ENCODE results near the gene RHOB. TPM values are rescaled to one million over a fixed set of nuclear protein-coding genes. Genes with fewer than 3 reads are reported as not detected.

Gene RHOB
- total and polyA plus RNA-seq, 2 of the 13 experiments (the other 11 are each of a cell fraction or from before 2014, with no cell fraction given) = 192 to 268 TPM

- TF ChIP-seq EP300 (IDR thresholded peaks at IDR 0.05; ENCODE audit: low read depth in 2 of 2, low read length in 2 of 2) (peak in 1 of 2 experiments; percentile 55; a peak in 2 of 4 replicates), EP300 (CRISPR knock-in tag; IDR thresholded peaks at IDR 0.05; ENCODE audit: borderline replicate concordance) (no peak), ZNF20 (CRISPR knock-in tag; IDR thresholded peaks at IDR 0.05) (no peak), USF2 (IDR thresholded peaks at IDR 0.05; ENCODE audit: low read depth, low read length) (no peak), USF2 (CRISPR knock-in tag; IDR thresholded peaks at IDR 0.05; ENCODE audit: borderline replicate concordance) (no peak), GATAD1 (CRISPR knock-in tag; IDR thresholded peaks at IDR 0.05) (no peak), HIC2 (CRISPR knock-in tag; IDR thresholded peaks at IDR 0.05; ENCODE audit: low read depth) (peak; percentile 22; the same call in 1 of the 2 replicates), NFKB2 (CRISPR knock-in tag; IDR thresholded peaks at IDR 0.05; ENCODE audit: borderline replicate concordance) (no peak), MEIS2 (CRISPR knock-in tag; IDR thresholded peaks at IDR 0.05) (no peak), ZNF274 (CRISPR knock-in tag; IDR thresholded peaks at IDR 0.05) (no peak), ZNF441 (CRISPR knock-in tag; IDR thresholded peaks at IDR 0.05; ENCODE audit: borderline replicate concordance) (0 out of 2 replicates have a peak, but pooled peaks have one; percentile 16), ZFYVE20 (CRISPR knock-in tag; IDR thresholded peaks at IDR 0.05; ENCODE audit: borderline replicate concordance, low read depth) (no peak), ZNF589 (CRISPR knock-in tag; conservative IDR thresholded peaks at IDR 0.05) (no peak), ADNP (CRISPR knock-in tag; IDR thresholded peaks at IDR 0.05) (no peak), NCOR1 (IDR thresholded peaks at IDR 0.05; ENCODE audit: borderline replicate concordance, low read length) (no peak), ZSCAN12 (CRISPR knock-in tag; IDR thresholded peaks at IDR 0.05) (no peak), NR2F2 (IDR thresholded peaks at IDR 0.05; ENCODE audit: borderline replicate concordance, low read depth) (peak; percentile 75), RBAK (CRISPR knock-in tag; IDR thresholded peaks at IDR 0.05) (no peak), SAP130 (CRISPR knock-in tag; IDR thresholded peaks at IDR 0.05; ENCODE audit: low read depth) (peak; percentile 58; the same call in 1 of the 2 replicates), ZNF552 (CRISPR knock-in tag; IDR thresholded peaks at IDR 0.05; ENCODE audit: borderline replicate concordance) (no peak), TOPORS (CRISPR knock-in tag; IDR thresholded peaks at IDR 0.05) (no peak), ZNF569 (CRISPR knock-in tag; IDR thresholded peaks at IDR 0.05; ENCODE audit: borderline replicate concordance) (no peak), ZC3H4 (CRISPR knock-in tag; IDR thresholded peaks at IDR 0.05; ENCODE audit: borderline replicate concordance) (no peak), PPARG (CRISPR knock-in tag; conservative IDR thresholded peaks at IDR 0.05) (no peak), ZNF234 (CRISPR knock-in tag; conservative IDR thresholded peaks at IDR 0.05) (no peak), MAX (IDR thresholded peaks at IDR 0.05) (peak; percentile 8; the same call in 1 of the 2 replicates), NFE2 (CRISPR knock-in tag; IDR thresholded peaks at IDR 0.05) (no peak), NONO (IDR thresholded peaks at IDR 0.05) (no peak), NONO (CRISPR knock-in tag; conservative IDR thresholded peaks at IDR 0.05) (no peak), ZNF138 (CRISPR knock-in tag; IDR thresholded peaks at IDR 0.05; ENCODE audit: low read depth) (no peak)
Observed at GRCh38 chr2:20431772-20432171, 15.1 kb upstream of the RHOB start (continued).
